SK-N-SH treated with all-trans-retinoic acid at 6 μM for 48 hours (cell line): Measurements from ENCODE around the gene CES5A.

Source experiments
- BACH2 ChIP-seq: fragments of 250-450 bp; sonication (Bioruptor Pico); IDR thresholded peaks from 2 replicates; pipeline ENCODE4 v1.9.0; 2021; ENCODE audit warnings: mild to moderate bottlenecking, borderline replicate concordance
- CREB5 ChIP-seq: fragments of 250-450 bp; sonication (Bioruptor Pico); IDR thresholded peaks from 2 replicates; pipeline ENCODE4 v1.5.1; 2020; ENCODE audit warnings: low read depth, mild to moderate bottlenecking, moderate library complexity
- CSDC2 ChIP-seq: fragments of 250-450 bp; sonication (Bioruptor Pico); IDR thresholded peaks from 2 replicates; pipeline ENCODE4 v1.5.0; 2020; ENCODE audit warnings: mild to moderate bottlenecking, moderate library complexity
- ISL1 ChIP-seq: fragments of 250-450 bp; sonication (Bioruptor Pico); IDR thresholded peaks from 2 replicates; pipeline ENCODE4 v2.1.2; 2022; ENCODE audit warnings: mild to moderate bottlenecking, moderate library complexity
- OSR1 ChIP-seq: fragments of 250-450 bp; sonication (Bioruptor Pico); IDR thresholded peaks from 2 replicates; pipeline ENCODE4 v1.8.0; 2022; ENCODE audit warnings: moderate library complexity, mild to moderate bottlenecking, inconsistent platforms
- PATZ1 ChIP-seq: fragments of 250-450 bp; sonication (Bioruptor Pico); IDR thresholded peaks from 2 replicates; pipeline ENCODE4 v1.8.0; 2020; ENCODE audit warnings: mild to moderate bottlenecking, moderate library complexity, borderline replicate concordance
- RARB ChIP-seq: fragments of 250-450 bp; sonication (Bioruptor Pico); IDR thresholded peaks from 2 replicates; pipeline ENCODE4 v1.8.0; 2021; ENCODE audit warnings: mild to moderate bottlenecking, moderate library complexity
- SNAI2 ChIP-seq: fragments of 250-450 bp; sonication (Bioruptor Pico); IDR thresholded peaks from 2 replicates; pipeline ENCODE4 v1.5.0; 2020; ENCODE audit warnings: mild to moderate bottlenecking, moderate library complexity
- TOX ChIP-seq: fragments of 250-450 bp; sonication (Bioruptor Pico); IDR thresholded peaks from 2 replicates; pipeline ENCODE4 v1.8.0; 2021; ENCODE audit warnings: mild to moderate bottlenecking, moderate library complexity, borderline replicate concordance
- ZC3H10 ChIP-seq: fragments of 250-450 bp; sonication (Bioruptor Pico); IDR thresholded peaks from 2 replicates; pipeline ENCODE4 v1.5.1; 2021; ENCODE audit warnings: mild to moderate bottlenecking, moderate library complexity
- ZFP3 ChIP-seq: fragments of 250-450 bp; sonication (Bioruptor Pico); IDR thresholded peaks from 2 replicates; pipeline ENCODE4 v1.5.0; 2020; ENCODE audit warnings: mild to moderate bottlenecking, moderate library complexity
- ZFP30 ChIP-seq: fragments of 450-650 bp; formaldehyde crosslinking; IDR thresholded peaks from 2 replicates; pipeline ENCODE4 v1.5.0; 2022; ENCODE audit warnings: mild to moderate bottlenecking, moderate library complexity
- ZNF70 ChIP-seq: fragments of 450-650 bp; formaldehyde crosslinking; IDR thresholded peaks from 2 replicates; pipeline ENCODE4 v1.5.0; 2020; ENCODE audit warnings: mild to moderate bottlenecking, moderate library complexity

- TF ChIP-seq BACH2 (CRISPR knock-in tag) (no peak), ZFP3 (no peak), PATZ1 (CRISPR knock-in tag) (no peak), ZC3H10 (CRISPR knock-in tag) (no peak), ZFP30 (CRISPR knock-in tag) (no peak), RARB (no peak), CSDC2 (no peak), OSR1 (no peak), SNAI2 (CRISPR knock-in tag) (no peak), ISL1 (CRISPR knock-in tag) (no peak), ZNF70 (no peak), CREB5 (CRISPR knock-in tag) (no peak), TOX (CRISPR knock-in tag) (no peak)
Measured at GRCh38 chr16:55911616-55912015, 36.4 kb upstream of the CES5A start.
